K562 (cell line): ENCODE results near the gene NCOA6. TPM values are rescaled to one million over a fixed set of nuclear protein-coding genes. Genes with fewer than 3 reads are reported as not detected.

Experiments
- ARNT ChIP-seq, 2 experiments: fragments of 450-650 bp; IDR thresholded peaks; 2 replicates each; pipeline ENCODE4 v1.6.1; 2016; ENCODE audit warnings: mild to moderate bottlenecking in 1 of 2
- CREM ChIP-seq: IDR thresholded peaks from 2 replicates; pipeline ENCODE4 v1.6.1; 2014; ENCODE audit warnings: antibody characterized with exemption, low read depth
- DACH1 ChIP-seq: fragments of 450-650 bp; IDR thresholded peaks from 2 replicates; pipeline ENCODE4 v1.6.1; 2018; ENCODE audit not compliant: partially characterized antibody
- DIDO1 ChIP-seq: fragments of 450-650 bp; IDR thresholded peaks from 2 replicates; pipeline ENCODE4 v1.6.1; 2016; ENCODE audit warnings: low read depth, missing biosample characterization, missing genetic modification characterization
- NELFE ChIP-seq: IDR thresholded peaks from 2 replicates; pipeline ENCODE4 v1.6.1; 2011; ENCODE audit warnings: mild to moderate bottlenecking; ENCODE audit not compliant: insufficient read depth, insufficient read length
- POLR2AphosphoS5 ChIP-seq: IDR thresholded peaks from 2 replicates; pipeline ENCODE4 v1.6.1; 2011; ENCODE audit warnings: mild to moderate bottlenecking, low read depth, low read length, moderate library complexity; ENCODE audit not compliant: control insufficient read depth, insufficient read depth
- RFX1 ChIP-seq: fragments of 450-650 bp; IDR thresholded peaks from 2 replicates; pipeline ENCODE4 v1.6.1; 2016; ENCODE audit warnings: mild to moderate bottlenecking, moderate library complexity
- SIN3B ChIP-seq: fragments of 450-650 bp; IDR thresholded peaks from 2 replicates; pipeline ENCODE4 v1.6.1; 2017; ENCODE audit warnings: low read depth, mild to moderate bottlenecking, moderate library complexity
- SMAD1 ChIP-seq: fragments of 150-350 bp; IDR thresholded peaks from 2 replicates; pipeline ENCODE4 v1.6.1; 2014; ENCODE audit warnings: low read length, low read depth; ENCODE audit not compliant: partially characterized antibody
- TEAD2 ChIP-seq: fragments of 450-650 bp; IDR thresholded peaks from 2 replicates; pipeline ENCODE4 v1.6.1; 2016; ENCODE audit warnings: missing genetic modification characterization, control low read depth, missing compliant biosample characterization
- THRAP3 ChIP-seq: fragments of 450-650 bp; IDR thresholded peaks from 2 replicates; pipeline ENCODE4 v1.6.1; 2016; ENCODE audit warnings: mild to moderate bottlenecking, inconsistent platforms, borderline replicate concordance
- WHSC1 ChIP-seq: IDR thresholded peaks from one replicate; pipeline ENCODE4 v1.6.1; 2012; ENCODE audit warnings: low read length, control low read depth, inconsistent platforms
- ZNF124 ChIP-seq: sonication (generic); formaldehyde crosslinking; IDR thresholded peaks from 2 replicates; pipeline ENCODE4 v1.8.1; 2022; ENCODE audit warnings: missing genetic modification reagents
- polyA plus RNA-seq, 8 experiments: library from polyadenylated mRNA; depleted of rRNA in 4 of 8; stranded (reverse) in 5 of 8; unstranded in 3 of 8; fragments of >200 nt; fragmentation: Nextera tagmentation in 2 of 8; fragmentation: Illumina TruSeq in 1 of 8; extraction: Ambion mirVana in 2 of 8; extraction: Trizol in 1 of 8; gene quantifications; 2 replicates each; pipeline versions ENCODE4 v1.2.1 to v1.2.3, GENCODE V29; 2011 to 2014; ENCODE audit warnings: inconsistent platforms in 1 of 8, missing spikeins in 1 of 8
- total RNA-seq, 7 experiments: library from RNA; depleted of rRNA in 6 of 7; stranded (reverse); fragments of >200 nt in 6 of 7; fragmentation: Illumina TruSeq in 2 of 7; extraction: Trizol in 2 of 7; gene quantifications; 2 replicates each; pipeline versions ENCODE4 v1.2.1 to v1.2.3, GENCODE V29; 2011 to 2021; ENCODE audit warnings: low replicate concordance in 1 of 7
- TF ChIP-seq, protein P1 (sequence below), 2 experiments: fragments of 450-650 bp in 1 of 2; sonication (generic) in 1 of 2; formaldehyde crosslinking in 1 of 2; IDR thresholded peaks; 2 replicates each; pipeline versions ENCODE4 v1.7.1 to v1.9.0; 2016 to 2022; ENCODE audit warnings: inconsistent platforms in 1 of 2, mild to moderate bottlenecking in 1 of 2, missing genetic modification reagents in 1 of 2
- TF ChIP-seq, protein P2 (sequence below): fragments of 250-450 bp; sonication (Bioruptor Pico); IDR thresholded peaks from 2 replicates; pipeline ENCODE4 v1.8.0; 2021; ENCODE audit warnings: mild to moderate bottlenecking, moderate library complexity
- TF ChIP-seq, protein P3 (sequence below): fragments of 250-450 bp; sonication (Bioruptor Pico); IDR thresholded peaks from 2 replicates; pipeline ENCODE4 v1.5.0; 2022; ENCODE audit warnings: mild to moderate bottlenecking

NCOA6 gene
- total and polyA plus RNA-seq, 9 of the 15 experiments (the other 6 are each of a cell fraction or from before 2014, with no cell fraction given): 6.1 to 25.0 (median 9.5) TPM

DNA sequence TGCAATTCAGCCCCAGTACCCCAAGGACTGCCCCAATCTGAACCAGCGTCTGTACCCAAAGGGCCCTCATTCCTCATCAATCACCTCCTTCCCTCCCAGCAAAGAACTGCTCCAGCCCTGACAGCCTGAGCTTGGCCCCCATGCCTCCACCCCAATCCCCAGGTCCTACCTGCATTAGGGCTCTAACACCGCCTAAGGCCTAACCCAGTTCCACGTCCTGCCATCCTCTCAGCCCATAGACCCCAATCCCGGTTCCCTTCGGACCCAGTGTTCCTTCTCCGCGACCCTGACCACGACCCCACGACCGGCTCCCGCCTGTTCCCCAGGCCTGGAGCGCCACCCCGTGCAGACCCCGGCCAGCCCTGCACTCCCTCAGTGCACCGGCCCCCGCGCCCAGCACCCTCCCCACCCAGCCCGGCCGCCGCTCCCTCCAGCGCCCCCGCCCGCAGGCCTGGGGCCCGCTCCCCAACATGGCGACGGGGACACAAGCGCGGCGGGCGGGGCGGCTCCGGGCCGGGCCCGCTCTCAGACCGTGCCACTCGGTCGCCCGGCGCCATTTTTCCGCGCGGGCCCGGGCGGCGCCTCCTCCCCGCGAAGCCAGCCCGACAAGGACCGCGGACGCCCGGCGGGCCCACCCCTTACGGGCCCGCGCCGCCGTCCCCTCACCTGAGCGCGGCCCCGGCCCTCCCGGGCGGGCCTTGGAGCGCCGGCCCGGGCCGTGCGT, 483 bp downstream of the NCOA6 start (continued):
- TF ChIP-seq, protein P1, sequence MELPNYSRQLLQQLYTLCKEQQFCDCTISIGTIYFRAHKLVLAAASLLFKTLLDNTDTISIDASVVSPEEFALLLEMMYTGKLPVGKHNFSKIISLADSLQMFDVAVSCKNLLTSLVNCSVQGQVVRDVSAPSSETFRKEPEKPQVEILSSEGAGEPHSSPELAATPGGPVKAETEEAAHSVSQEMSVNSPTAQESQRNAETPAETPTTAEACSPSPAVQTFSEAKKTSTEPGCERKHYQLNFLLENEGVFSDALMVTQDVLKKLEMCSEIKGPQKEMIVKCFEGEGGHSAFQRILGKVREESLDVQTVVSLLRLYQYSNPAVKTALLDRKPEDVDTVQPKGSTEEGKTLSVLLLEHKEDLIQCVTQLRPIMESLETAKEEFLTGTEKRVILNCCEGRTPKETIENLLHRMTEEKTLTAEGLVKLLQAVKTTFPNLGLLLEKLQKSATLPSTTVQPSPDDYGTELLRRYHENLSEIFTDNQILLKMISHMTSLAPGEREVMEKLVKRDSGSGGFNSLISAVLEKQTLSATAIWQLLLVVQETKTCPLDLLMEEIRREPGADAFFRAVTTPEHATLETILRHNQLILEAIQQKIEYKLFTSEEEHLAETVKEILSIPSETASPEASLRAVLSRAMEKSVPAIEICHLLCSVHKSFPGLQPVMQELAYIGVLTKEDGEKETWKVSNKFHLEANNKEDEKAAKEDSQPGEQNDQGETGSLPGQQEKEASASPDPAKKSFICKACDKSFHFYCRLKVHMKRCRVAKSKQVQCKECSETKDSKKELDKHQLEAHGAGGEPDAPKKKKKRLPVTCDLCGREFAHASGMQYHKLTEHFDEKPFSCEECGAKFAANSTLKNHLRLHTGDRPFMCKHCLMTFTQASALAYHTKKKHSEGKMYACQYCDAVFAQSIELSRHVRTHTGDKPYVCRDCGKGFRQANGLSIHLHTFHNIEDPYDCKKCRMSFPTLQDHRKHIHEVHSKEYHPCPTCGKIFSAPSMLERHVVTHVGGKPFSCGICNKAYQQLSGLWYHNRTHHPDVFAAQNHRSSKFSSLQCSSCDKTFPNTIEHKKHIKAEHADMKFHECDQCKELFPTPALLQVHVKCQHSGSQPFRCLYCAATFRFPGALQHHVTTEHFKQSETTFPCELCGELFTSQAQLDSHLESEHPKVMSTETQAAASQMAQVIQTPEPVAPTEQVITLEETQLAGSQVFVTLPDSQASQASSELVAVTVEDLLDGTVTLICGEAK (IDR thresholded peaks at IDR 0.05): peak; percentile 13; the same call in 1 of the 2 replicates
- TF ChIP-seq, protein P1 (CRISPR knock-in tag; IDR thresholded peaks at IDR 0.05): 0 out of 2 replicates have a peak, but pooled peaks have one; percentile 5
- peak; percentile 62; the same call in 1 of the 2 replicates for TF ChIP-seq SIN3B
- no peak for TF ChIP-seq RFX1
- TF ChIP-seq POLR2AphosphoS5: peak; percentile 32; the same call in 1 of the 2 replicates
- no peak for TF ChIP-seq NELFE
- no peak for TF ChIP-seq ARNT (IDR thresholded peaks at IDR 0.05)
- TF ChIP-seq, protein P2, sequence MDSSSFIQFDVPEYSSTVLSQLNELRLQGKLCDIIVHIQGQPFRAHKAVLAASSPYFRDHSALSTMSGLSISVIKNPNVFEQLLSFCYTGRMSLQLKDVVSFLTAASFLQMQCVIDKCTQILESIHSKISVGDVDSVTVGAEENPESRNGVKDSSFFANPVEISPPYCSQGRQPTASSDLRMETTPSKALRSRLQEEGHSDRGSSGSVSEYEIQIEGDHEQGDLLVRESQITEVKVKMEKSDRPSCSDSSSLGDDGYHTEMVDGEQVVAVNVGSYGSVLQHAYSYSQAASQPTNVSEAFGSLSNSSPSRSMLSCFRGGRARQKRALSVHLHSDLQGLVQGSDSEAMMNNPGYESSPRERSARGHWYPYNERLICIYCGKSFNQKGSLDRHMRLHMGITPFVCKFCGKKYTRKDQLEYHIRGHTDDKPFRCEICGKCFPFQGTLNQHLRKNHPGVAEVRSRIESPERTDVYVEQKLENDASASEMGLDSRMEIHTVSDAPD (CRISPR knock-in tag): no peak
- no peak for TF ChIP-seq CREM
- no peak for TF ChIP-seq TEAD2 (tag)
- TF ChIP-seq DACH1: no peak
- no peak for TF ChIP-seq THRAP3
- no peak for TF ChIP-seq DIDO1 (tag)
- no peak for TF ChIP-seq ZNF124 (CRISPR knock-in tag)
- TF ChIP-seq SMAD1: peak; percentile 15
- no peak for TF ChIP-seq WHSC1
- TF ChIP-seq, protein P3, sequence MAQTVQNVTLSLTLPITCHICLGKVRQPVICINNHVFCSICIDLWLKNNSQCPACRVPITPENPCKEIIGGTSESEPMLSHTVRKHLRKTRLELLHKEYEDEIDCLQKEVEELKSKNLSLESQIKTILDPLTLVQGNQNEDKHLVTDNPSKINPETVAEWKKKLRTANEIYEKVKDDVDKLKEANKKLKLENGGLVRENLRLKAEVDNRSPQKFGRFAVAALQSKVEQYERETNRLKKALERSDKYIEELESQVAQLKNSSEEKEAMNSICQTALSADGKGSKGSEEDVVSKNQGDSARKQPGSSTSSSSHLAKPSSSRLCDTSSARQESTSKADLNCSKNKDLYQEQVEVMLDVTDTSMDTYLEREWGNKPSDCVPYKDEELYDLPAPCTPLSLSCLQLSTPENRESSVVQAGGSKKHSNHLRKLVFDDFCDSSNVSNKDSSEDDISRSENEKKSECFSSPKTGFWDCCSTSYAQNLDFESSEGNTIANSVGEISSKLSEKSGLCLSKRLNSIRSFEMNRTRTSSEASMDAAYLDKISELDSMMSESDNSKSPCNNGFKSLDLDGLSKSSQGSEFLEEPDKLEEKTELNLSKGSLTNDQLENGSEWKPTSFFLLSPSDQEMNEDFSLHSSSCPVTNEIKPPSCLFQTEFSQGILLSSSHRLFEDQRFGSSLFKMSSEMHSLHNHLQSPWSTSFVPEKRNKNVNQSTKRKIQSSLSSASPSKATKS (CRISPR knock-in tag): no peak
